ENCODE measurements around the gene HOXD4. TPM values are rescaled to one million over a fixed set of nuclear protein-coding genes. Genes with fewer than 3 reads are reported as not detected.

HOXD4 gene
- total and polyA plus RNA-seq, 2 experiments from 2014 or later: 1.4 to 2.5 TPM

- TF ChIP-seq EZH2phosphoT487 (IDR thresholded peaks at IDR 0.05; ENCODE audit: insufficient read depth, low read depth): no peak
- TF ChIP-seq EZH2 (IDR thresholded peaks at IDR 0.05; ENCODE audit: insufficient read depth, poor library complexity, severe bottlenecking): no peak
- Histone ChIP-seq H3K4me2 (ENCODE audit: unreplicated experiment) (no peak overlapping the region), H3K9me3 (ENCODE audit: low read depth) (no peaks in the 10 kb centered on the region), H3K27ac (no peak overlapping the region), H3K79me2 (ENCODE audit: insufficient read depth) (no peaks in the 10 kb centered on the region), H3K9ac (no peak overlapping the region), H3K4me1 (ENCODE audit: insufficient read depth) (no peaks in the 10 kb centered on the region), H2AFZ (no peak overlapping the region), H3K27me3 (replicated peaks; ENCODE audit: insufficient read depth) (no peaks in the 10 kb centered on the region), H3F3A (ENCODE audit: insufficient read depth) (no peaks in the 10 kb centered on the region), H4K20me1 (ENCODE audit: insufficient read depth) (no peaks in the 10 kb centered on the region), H3K36me3 (ENCODE audit: low read depth) (0 out of 2 replicates have a peak, but pooled peaks cover 4% of the 10 kb centered on the region), H3K4me3 (no peak overlapping the region), H3K9me2 (ENCODE audit: insufficient read depth) (no peaks in the 10 kb centered on the region)
- in situ Hi-C loops (cut with MboI): no loop called here
- WGBS, 2 experiments (ENCODE audit: low coverage in 1 of 2, low lambda C conversion rate in 2 of 2, missing lambda C conversion rate in 2 of 2): 79% methylated on average over 38 to 47 of the region's 47 CpGs
- no peak for DNase-seq
Measured at GRCh38 chr2:176174824-176175708, 23.7 kb downstream of the HOXD4 start.

GRCh38 chr2:176175709-176176607, 24.6 kb downstream of the HOXD4 start:
- Histone ChIP-seq H3K4me3 (no peak overlapping the region), H2AFZ (no peak overlapping the region), H3K27me3 (replicated peaks; ENCODE audit: insufficient read depth) (no peaks in the 10 kb centered on the region), H3K9me3 (ENCODE audit: low read depth) (no peaks in the 10 kb centered on the region), H3K4me2 (ENCODE audit: unreplicated experiment) (no peak overlapping the region), H3K9ac (no peak overlapping the region), H3K79me2 (ENCODE audit: insufficient read depth) (no peaks in the 10 kb centered on the region), H3K36me3 (ENCODE audit: low read depth) (0 out of 2 replicates have a peak, but pooled peaks cover 4% of the 10 kb centered on the region), H3K9me2 (ENCODE audit: insufficient read depth) (no peaks in the 10 kb centered on the region), H3K4me1 (ENCODE audit: insufficient read depth) (no peaks in the 10 kb centered on the region), H3K27ac (no peak overlapping the region), H4K20me1 (ENCODE audit: insufficient read depth) (no peaks in the 10 kb centered on the region), H3F3A (ENCODE audit: insufficient read depth) (no peaks in the 10 kb centered on the region)
- DNase-seq: no peak
- TF ChIP-seq EZH2phosphoT487 (IDR thresholded peaks at IDR 0.05; ENCODE audit: insufficient read depth, low read depth) (no peak), EZH2 (IDR thresholded peaks at IDR 0.05; ENCODE audit: insufficient read depth, poor library complexity, severe bottlenecking) (no peak)
- WGBS, 2 experiments (ENCODE audit: low coverage in 1 of 2, low lambda C conversion rate in 2 of 2, missing lambda C conversion rate in 2 of 2): 75 to 85% methylated on average over 6 to 7 of the region's 7 CpGs
- in situ Hi-C loops (cut with MboI): no loop called here

GRCh38 chr2:176177580-176178037, 26.3 kb downstream of the HOXD4 start:
- Histone ChIP-seq H4K20me1 (ENCODE audit: insufficient read depth) (no peaks in the 10 kb centered on the region), H3K4me3 (peak overlapping the region; percentile 94), H3K9ac (peak overlapping the region; percentile 75), H3K9me3 (ENCODE audit: low read depth) (no peaks in the 10 kb centered on the region), H3K4me2 (ENCODE audit: unreplicated experiment) (peak overlapping the region; percentile 94), H2AFZ (peak overlapping the region; percentile 97), H3K27me3 (replicated peaks; ENCODE audit: insufficient read depth) (no peaks in the 10 kb centered on the region), H3K36me3 (ENCODE audit: low read depth) (0 out of 2 replicates have a peak, but pooled peaks cover 1% of the 10 kb centered on the region), H3K9me2 (ENCODE audit: insufficient read depth) (no peaks in the 10 kb centered on the region), H3K4me1 (ENCODE audit: insufficient read depth) (no peaks in the 10 kb centered on the region), H3K79me2 (ENCODE audit: insufficient read depth) (no peaks in the 10 kb centered on the region), H3K27ac (no peak overlapping the region), H3F3A (ENCODE audit: insufficient read depth) (no peaks in the 10 kb centered on the region)
- TF ChIP-seq EZH2 (IDR thresholded peaks at IDR 0.05; ENCODE audit: insufficient read depth, poor library complexity, severe bottlenecking) (no peak), EZH2phosphoT487 (IDR thresholded peaks at IDR 0.05; ENCODE audit: insufficient read depth, low read depth) (no peak)
- in situ Hi-C loops (cut with MboI): no loop called here
- WGBS, 2 experiments (ENCODE audit: low coverage in 1 of 2, low lambda C conversion rate in 2 of 2, missing lambda C conversion rate in 2 of 2): 41 to 49% methylated on average over 9 to 12 of the region's 12 CpGs
- DNase-seq: no peak

GRCh38 chr2:176178038-176178756, 26.8 kb downstream of the HOXD4 start:
- in situ Hi-C loops (cut with MboI): no loop called here
- no peak overlapping the region for H3K27ac ChIP-seq
- no peaks in the 10 kb centered on the region for H3K9me2 ChIP-seq (ENCODE audit: insufficient read depth)
- H2AFZ ChIP-seq: peak overlapping the region; percentile 97
- H3K4me1 ChIP-seq (ENCODE audit: insufficient read depth): no peaks in the 10 kb centered on the region
- H3K9ac ChIP-seq: peak overlapping the region; percentile 75
- no peaks in the 10 kb centered on the region for H3K9me3 ChIP-seq (ENCODE audit: low read depth)
- H3K36me3 ChIP-seq (ENCODE audit: low read depth): no peaks in the 10 kb centered on the region
- H3K27me3 ChIP-seq (replicated peaks; ENCODE audit: insufficient read depth): no peaks in the 10 kb centered on the region
- 4 to 5% methylated on average over 34 to 55 of the region's 68 CpGs for WGBS, 2 experiments (ENCODE audit: low coverage in 1 of 2, low lambda C conversion rate in 2 of 2, missing lambda C conversion rate in 2 of 2)
- H3K4me2 ChIP-seq (ENCODE audit: unreplicated experiment): peak overlapping the region; percentile 94
- H3K4me3 ChIP-seq: peak overlapping the region; percentile 94
- no peaks in the 10 kb centered on the region for H3F3A ChIP-seq (ENCODE audit: insufficient read depth)
- TF ChIP-seq EZH2 (IDR thresholded peaks at IDR 0.05; ENCODE audit: insufficient read depth, poor library complexity, severe bottlenecking): no peak
- peak; percentile 69 for DNase-seq
- H4K20me1 ChIP-seq (ENCODE audit: insufficient read depth): no peaks in the 10 kb centered on the region
- no peaks in the 10 kb centered on the region for H3K79me2 ChIP-seq (ENCODE audit: insufficient read depth)
